Measurements from ENCODE around the gene IFRD2.
"Not testable (repeated sequence)": the region's sequence is repeated elsewhere in the genome, so short reads cannot be mapped to it uniquely, and the experiment has no call there.

IFRD2 gene

GRCh38 chr3:50300681-50301254 is 8.5 kb upstream of the IFRD2 start:
- no peak for DNase-seq

- no peak for DNase-seq
Observed at GRCh38 chr3:50299929-50300680, 7.9 kb upstream of the IFRD2 start.

GRCh38 chr3:50299638-50299928 is 7.4 kb upstream of the IFRD2 start:
- DNase-seq, result no peak

- DNase-seq, result peak; percentile 99
Observed at GRCh38 chr3:50298836-50299637, 6.8 kb upstream of the IFRD2 start, which contains the start of the genes HYAL3 and NAA80. Gene HYAL3 (minus strand): TSS chr3:50299405. CDS start chr3:50295602, 3,803 bp downstream. Gene NAA80 (minus strand): TSS chr3:50299405. CDS start chr3:50297463, 1,942 bp downstream.

GRCh38 chr3:50297896-50298725 is 5.9 kb upstream of the IFRD2 start:
- no peak for DNase-seq

GRCh38 chr3:50297384-50297775 is 5.2 kb upstream of the IFRD2 start:
- DNase-seq, result no peak

GRCh38 chr3:50296721-50297383 is 4.6 kb upstream of the IFRD2 start:
- no peak for DNase-seq

GRCh38 chr3:50295553-50296431 is 3.6 kb upstream of the IFRD2 start:
- DNase-seq, result no peak

- DNase-seq, result no peak
Observed at GRCh38 chr3:50294492-50295403, 2.5 kb upstream of the IFRD2 start.

- no peak for DNase-seq
Observed at GRCh38 chr3:50294089-50294488, 1.9 kb upstream of the IFRD2 start.

- no peak for DNase-seq
Observed at GRCh38 chr3:50293079-50293801, 1.0 kb upstream of the IFRD2 start.

GRCh38 chr3:50290161-50290641 is 2.0 kb downstream of the IFRD2 start:
- no peak for DNase-seq

- DNase-seq, result no peak
Observed at GRCh38 chr3:50289130-50289529, 3.1 kb downstream of the IFRD2 start.

GRCh38 chr3:50288387-50289007 is 3.7 kb downstream of the IFRD2 start:
- DNase-seq, result no peak

GRCh38 chr3:50287262-50287661 is 5.0 kb downstream of the IFRD2 start:
- DNase-seq, result no peak

- no peak for DNase-seq
Observed at GRCh38 chr3:50286322-50287227, 5.7 kb downstream of the IFRD2 start.

- DNase-seq, result not testable (repeated sequence)
Observed at GRCh38 chr3:50284121-50284520, 8.1 kb downstream of the IFRD2 start.

Data from stimulated activated naive CD4-positive, alpha-beta T cell treated with Interleukin-2 at 50 U/mL for 16 hours (primary cell).